ENCODE measurements around the gene TEAD1.

TEAD1 gene

GRCh38 chr11:12986194-12986898 is 312.1 kb downstream of the TEAD1 start:
- no peak overlapping the region for H3K27ac ChIP-seq
- no peak for TF ChIP-seq CTCF (IDR thresholded peaks at IDR 0.05)
- TF ChIP-seq ZFX (IDR thresholded peaks at IDR 0.05; ENCODE audit: borderline replicate concordance): no peak

- H3K27ac ChIP-seq: no peak overlapping the region
- TF ChIP-seq ZFX (IDR thresholded peaks at IDR 0.05; ENCODE audit: borderline replicate concordance) (no peak), CTCF (IDR thresholded peaks at IDR 0.05) (no peak)
These were observed 315.4 kb downstream of the TEAD1 start for GRCh38 chr11:12989428-12990161.

- TF ChIP-seq CTCF (IDR thresholded peaks at IDR 0.05): no peak
- no peak for TF ChIP-seq ZFX (IDR thresholded peaks at IDR 0.05; ENCODE audit: borderline replicate concordance)
- no peak overlapping the region for H3K27ac ChIP-seq
These were observed 315.9 kb downstream of the TEAD1 start for GRCh38 chr11:12990162-12990480.

GRCh38 chr11:12991426-12991825 is 317.2 kb downstream of the TEAD1 start:
- no peak overlapping the region for H3K27ac ChIP-seq
- TF ChIP-seq CTCF (IDR thresholded peaks at IDR 0.05) (no peak), ZFX (IDR thresholded peaks at IDR 0.05; ENCODE audit: borderline replicate concordance) (no peak)

- TF ChIP-seq ZFX (IDR thresholded peaks at IDR 0.05; ENCODE audit: borderline replicate concordance): no peak
- no peak for TF ChIP-seq CTCF (IDR thresholded peaks at IDR 0.05)
- no peak overlapping the region for H3K27ac ChIP-seq
These were observed 319.4 kb downstream of the TEAD1 start for GRCh38 chr11:12993626-12994025.

Measured in 22Rv1 (cell line).